Chondrocyte (in vitro differentiated cells): ENCODE results near the gene TMEM273. TPM values are rescaled to one million over a fixed set of nuclear protein-coding genes. Genes with fewer than 3 reads are reported as not detected.

Experiments used
- DNase-seq: peaks from one replicate; pipeline ENCODE4 v3.0.0; 2021; ENCODE audit warnings: mixed read lengths, low spot score
- H3K27ac Mint-ChIP-seq: one replicate; pipeline ENCODE4 v1.8.0; 2021; ENCODE audit warnings: mild to moderate bottlenecking, moderate library complexity, mixed read lengths; ENCODE audit not compliant: unreplicated experiment
- H3K27me3 Mint-ChIP-seq: 2 replicates; pipeline ENCODE4 v1.8.0; 2021; ENCODE audit warnings: low read depth, mixed read lengths
- H3K36me3 Mint-ChIP-seq: 2 replicates; pipeline ENCODE4 v1.8.0; 2021; ENCODE audit warnings: low read depth, mixed read lengths
- H3K4me1 Mint-ChIP-seq: 2 replicates; pipeline ENCODE4 v1.8.0; 2021; ENCODE audit warnings: low read depth, mild to moderate bottlenecking, mixed read lengths
- H3K4me3 Mint-ChIP-seq: one replicate; pipeline ENCODE4 v1.8.0; 2021; ENCODE audit warnings: mild to moderate bottlenecking, moderate library complexity, mixed read lengths; ENCODE audit not compliant: unreplicated experiment
- H3K9me3 Mint-ChIP-seq: 2 replicates; pipeline ENCODE4 v1.8.0; 2021; ENCODE audit warnings: low read depth, mixed read lengths
- total RNA-seq: library from RNA; stranded (reverse); gene quantifications from 3 replicates; pipeline ENCODE4 v1.2.1, GENCODE V29; 2021
- TF ChIP-seq, protein P1 (sequence below): fragments of 200-600 bp; sonication (generic); IDR thresholded peaks from 2 replicates; pipeline ENCODE4 v1.5.0; 2021; ENCODE audit warnings: antibody characterized with exemption, mild to moderate bottlenecking, moderate library complexity

The TMEM273 gene
- total RNA-seq, 1 donor from 2014 or later: not detected

DNA sequence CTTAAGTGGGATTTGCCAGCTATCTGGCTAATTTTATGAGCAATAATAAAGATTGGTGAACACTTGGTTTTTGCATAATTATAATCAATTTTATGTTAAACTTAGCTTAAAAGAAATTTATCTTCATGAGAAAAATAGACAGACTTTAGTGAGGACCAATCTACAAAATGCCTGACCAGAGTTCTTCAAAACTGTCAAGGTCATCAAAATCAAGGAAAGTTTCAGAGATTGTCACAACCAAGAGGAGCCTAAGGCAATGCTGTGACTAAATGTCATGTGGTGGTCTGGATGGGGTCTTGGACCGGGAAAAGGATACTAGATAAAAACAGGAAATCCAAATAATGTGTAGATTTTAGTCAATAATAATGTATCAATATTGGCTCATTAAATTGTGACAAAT is 36.7 kb downstream of the TMEM273 start:
- no peak overlapping the region for H3K4me3 Mint-ChIP-seq
- DNase-seq: no peak
- no peaks in the 10 kb centered on the region for H3K4me1 Mint-ChIP-seq
- TF ChIP-seq, protein P1, sequence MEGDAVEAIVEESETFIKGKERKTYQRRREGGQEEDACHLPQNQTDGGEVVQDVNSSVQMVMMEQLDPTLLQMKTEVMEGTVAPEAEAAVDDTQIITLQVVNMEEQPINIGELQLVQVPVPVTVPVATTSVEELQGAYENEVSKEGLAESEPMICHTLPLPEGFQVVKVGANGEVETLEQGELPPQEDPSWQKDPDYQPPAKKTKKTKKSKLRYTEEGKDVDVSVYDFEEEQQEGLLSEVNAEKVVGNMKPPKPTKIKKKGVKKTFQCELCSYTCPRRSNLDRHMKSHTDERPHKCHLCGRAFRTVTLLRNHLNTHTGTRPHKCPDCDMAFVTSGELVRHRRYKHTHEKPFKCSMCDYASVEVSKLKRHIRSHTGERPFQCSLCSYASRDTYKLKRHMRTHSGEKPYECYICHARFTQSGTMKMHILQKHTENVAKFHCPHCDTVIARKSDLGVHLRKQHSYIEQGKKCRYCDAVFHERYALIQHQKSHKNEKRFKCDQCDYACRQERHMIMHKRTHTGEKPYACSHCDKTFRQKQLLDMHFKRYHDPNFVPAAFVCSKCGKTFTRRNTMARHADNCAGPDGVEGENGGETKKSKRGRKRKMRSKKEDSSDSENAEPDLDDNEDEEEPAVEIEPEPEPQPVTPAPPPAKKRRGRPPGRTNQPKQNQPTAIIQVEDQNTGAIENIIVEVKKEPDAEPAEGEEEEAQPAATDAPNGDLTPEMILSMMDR: no peak
- H3K9me3 Mint-ChIP-seq: peaks cover 10% of the 10 kb centered on the region
- peaks cover 10% of the 10 kb centered on the region for H3K27me3 Mint-ChIP-seq
- peaks cover 3% of the 10 kb centered on the region for H3K36me3 Mint-ChIP-seq
- no peak overlapping the region for H3K27ac Mint-ChIP-seq

DNA sequence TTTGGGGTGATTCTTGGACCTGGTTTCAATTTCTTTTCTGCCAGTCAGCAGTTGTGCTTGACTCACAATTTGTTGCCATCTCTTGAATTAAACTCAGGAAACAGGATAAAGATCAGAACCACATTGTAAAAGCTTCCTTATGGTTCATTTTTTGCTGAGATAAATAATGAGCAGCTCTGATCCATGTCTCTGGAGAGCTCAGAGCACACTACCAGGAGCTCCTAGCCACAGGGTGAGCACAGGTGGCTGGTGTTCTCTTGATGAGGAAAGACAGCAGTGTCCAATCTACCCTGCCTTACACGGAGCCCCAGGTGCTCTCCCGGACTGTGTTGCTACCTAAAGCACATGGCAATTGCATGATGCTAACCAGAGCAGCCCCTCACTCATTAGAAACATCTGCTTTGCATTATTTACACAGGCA is 37.2 kb downstream of the TMEM273 start:
- H3K27ac Mint-ChIP-seq: no peak overlapping the region
- H3K4me1 Mint-ChIP-seq: no peaks in the 10 kb centered on the region
- peaks cover 10% of the 10 kb centered on the region for H3K9me3 Mint-ChIP-seq
- peaks cover 10% of the 10 kb centered on the region for H3K27me3 Mint-ChIP-seq
- peaks cover 3% of the 10 kb centered on the region for H3K36me3 Mint-ChIP-seq
- TF ChIP-seq, protein P1: no peak
- no peak for DNase-seq
- no peak overlapping the region for H3K4me3 Mint-ChIP-seq

DNA sequence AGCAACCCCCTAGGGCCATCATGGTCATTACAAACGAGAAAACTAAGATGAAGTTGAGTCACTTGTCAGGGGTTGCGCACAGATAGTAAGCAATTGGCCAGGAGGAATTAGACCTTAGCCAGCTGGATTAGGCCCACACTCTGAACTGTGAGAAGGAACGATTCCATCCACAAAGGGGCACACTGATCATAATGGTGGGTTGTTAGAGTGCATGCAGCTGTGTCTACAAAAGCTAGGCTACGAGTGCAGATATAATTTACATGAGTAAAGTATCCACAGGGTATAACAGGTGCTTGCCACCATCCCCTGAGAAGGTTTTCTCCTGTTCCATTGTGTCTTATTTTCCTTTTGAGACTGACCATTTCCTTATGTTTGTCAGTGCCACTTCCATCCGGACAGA is 37.8 kb downstream of the TMEM273 start:
- DNase-seq: no peak
- peaks cover 10% of the 10 kb centered on the region for H3K9me3 Mint-ChIP-seq
- H3K27ac Mint-ChIP-seq: no peak overlapping the region
- no peaks in the 10 kb centered on the region for H3K4me1 Mint-ChIP-seq
- TF ChIP-seq, protein P1: no peak
- peaks cover 11% of the 10 kb centered on the region for H3K27me3 Mint-ChIP-seq
- peaks cover 3% of the 10 kb centered on the region for H3K36me3 Mint-ChIP-seq
- no peak overlapping the region for H3K4me3 Mint-ChIP-seq

DNA sequence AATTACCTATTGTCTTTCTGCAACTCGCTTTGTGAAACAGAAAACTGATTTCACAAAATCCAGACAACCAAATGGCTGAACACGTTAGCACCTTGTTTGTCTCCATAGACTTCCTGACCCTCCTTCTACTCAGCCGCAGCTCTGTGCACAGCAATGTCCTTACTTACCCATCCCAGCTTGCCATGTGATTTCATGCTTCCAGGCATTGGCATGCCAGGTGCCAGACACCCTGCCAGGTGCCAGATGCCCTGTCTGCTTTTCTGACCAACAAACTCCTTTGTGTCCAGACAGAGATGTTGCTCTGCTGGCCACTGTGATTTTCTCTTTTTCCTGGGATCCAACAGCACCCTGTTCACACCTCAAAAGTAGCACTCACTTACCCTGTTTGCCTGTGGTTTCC is 38.3 kb downstream of the TMEM273 start:
- H3K27me3 Mint-ChIP-seq: peaks cover 11% of the 10 kb centered on the region
- H3K36me3 Mint-ChIP-seq: peaks cover 3% of the 10 kb centered on the region
- TF ChIP-seq, protein P1: no peak
- DNase-seq: no peak
- H3K4me1 Mint-ChIP-seq: no peaks in the 10 kb centered on the region
- no peak overlapping the region for H3K27ac Mint-ChIP-seq
- peaks cover 10% of the 10 kb centered on the region for H3K9me3 Mint-ChIP-seq
- no peak overlapping the region for H3K4me3 Mint-ChIP-seq

DNA sequence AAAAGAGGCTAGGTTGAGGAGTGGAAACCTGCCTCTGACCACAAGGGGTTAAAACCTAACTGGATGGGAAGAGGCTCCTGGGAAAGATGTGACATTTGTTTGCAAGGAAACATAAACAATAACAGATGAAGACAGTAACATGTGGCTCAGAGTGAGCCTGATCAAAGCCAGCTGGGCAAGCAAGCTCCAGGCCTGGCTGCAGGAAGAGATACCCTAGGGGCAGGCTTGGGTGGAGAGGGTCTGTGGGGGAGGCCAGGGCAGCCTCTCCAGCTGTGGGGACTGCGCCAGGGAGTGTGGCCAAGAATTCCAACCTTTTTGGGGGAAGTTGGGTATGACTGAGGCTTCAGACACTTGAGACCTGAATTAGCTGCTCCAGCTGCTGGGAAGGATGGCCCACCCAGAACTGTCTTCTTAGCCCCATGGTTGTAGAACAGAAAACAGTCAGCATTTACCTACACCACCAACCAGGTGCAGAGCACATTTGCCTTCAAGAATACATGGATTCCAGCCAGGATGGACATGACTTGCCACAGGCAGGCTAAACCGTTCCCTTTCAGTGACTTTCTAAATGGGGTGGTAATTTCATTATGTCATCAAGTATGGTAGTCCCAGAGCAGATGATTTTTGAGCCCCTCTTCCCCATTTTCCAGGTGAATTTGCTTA is 44.0 kb downstream of the TMEM273 start:
- TF ChIP-seq, protein P1: no peak
- no peak for DNase-seq
- peaks cover 10% of the 10 kb centered on the region for H3K9me3 Mint-ChIP-seq

More for the DNA sequence above, 44.0 kb downstream of the TMEM273 start:
- Mint-ChIP-seq H3K27ac (no peak overlapping the region), H3K4me1 (peaks cover 11% of the 10 kb centered on the region), H3K4me3 (no peak overlapping the region), H3K36me3 (peaks cover 3% of the 10 kb centered on the region), H3K27me3 (peaks cover 3% of the 10 kb centered on the region)
